Superior temporal gyrus (tissue), 1 donor: ENCODE data around the gene GRIP1.
"Not testable (repeated sequence)": the region's sequence is repeated elsewhere in the genome, so short reads cannot be mapped to it uniquely, and the experiment has no call there.

Source experiments
- DNase-seq: peaks from one replicate; pipeline ENCODE4 v3.0.0-alpha.2; 2016; ENCODE audit errors: extremely low spot score

The GRIP1 gene

GRCh38 chr12:66533767-66534166 is 145.1 kb downstream of the GRIP1 start:
- DNase-seq: no peak

- DNase-seq: no peak
These were observed 147.1 kb downstream of the GRIP1 start for GRCh38 chr12:66531766-66532165.

DNA sequence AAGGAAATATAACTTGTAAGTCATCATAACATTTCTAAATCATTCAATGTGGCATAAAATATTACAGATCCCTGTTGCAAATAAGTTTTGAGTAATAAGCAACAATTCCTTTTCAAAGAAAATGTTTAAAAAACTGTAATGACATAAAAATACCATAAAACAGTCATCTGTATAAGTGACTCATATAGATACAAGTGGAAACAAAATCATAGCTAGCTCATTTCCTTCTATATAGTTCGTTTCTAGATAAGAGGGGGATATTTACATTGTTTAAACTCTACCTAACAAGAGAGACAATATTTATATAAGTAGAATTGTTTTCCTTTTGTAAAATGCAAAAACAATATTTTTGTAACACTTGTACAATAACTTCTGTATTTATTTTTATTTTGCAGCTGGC is 148.9 kb downstream of the GRIP1 start:
- no peak for DNase-seq

- DNase-seq: no peak
These were observed 162.3 kb downstream of the GRIP1 start for GRCh38 chr12:66516561-66516960.

DNA sequence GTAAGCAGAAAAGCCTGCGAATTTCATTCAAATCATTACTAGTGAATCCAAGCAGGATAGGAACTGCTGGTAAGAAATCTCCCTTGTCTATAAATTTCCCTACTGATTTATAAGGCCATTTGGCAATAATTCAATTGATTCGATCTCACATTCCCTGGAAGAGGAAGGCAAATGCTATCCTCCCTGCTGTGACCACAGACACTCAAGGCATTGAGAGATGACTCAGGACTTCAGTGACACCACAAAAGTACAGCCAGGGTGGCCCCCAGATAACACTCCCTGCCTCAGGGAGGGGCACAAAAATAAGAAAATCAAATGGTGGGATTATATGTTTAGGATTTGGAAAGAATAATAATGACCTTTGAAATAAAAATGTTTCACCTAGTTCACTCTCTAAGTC is 162.7 kb downstream of the GRIP1 start:
- DNase-seq: no peak

GRCh38 chr12:66514581-66514980 is 164.3 kb downstream of the GRIP1 start:
- no peak for DNase-seq

DNA sequence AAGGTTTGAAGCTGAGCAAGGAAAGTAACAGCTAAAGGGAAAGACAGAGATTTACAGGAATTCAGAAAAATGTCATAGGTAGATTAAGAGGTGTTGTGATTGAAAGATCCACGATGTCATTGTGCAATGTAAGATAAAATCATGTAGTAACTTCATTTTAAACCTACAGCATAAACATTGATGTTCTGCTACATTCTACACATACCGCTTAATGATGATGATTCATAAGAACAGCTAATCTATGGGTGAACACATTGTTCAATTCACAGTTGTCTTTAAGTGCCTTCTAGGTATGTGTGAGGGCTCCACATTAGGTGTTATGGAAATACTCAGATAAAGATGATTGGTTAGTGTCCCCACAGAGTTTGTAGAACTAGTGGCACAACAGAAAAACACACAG is 170.9 kb downstream of the GRIP1 start:
- no peak for DNase-seq

GRCh38 chr12:66503746-66504145 is 175.1 kb downstream of the GRIP1 start:
- DNase-seq: no peak

DNA sequence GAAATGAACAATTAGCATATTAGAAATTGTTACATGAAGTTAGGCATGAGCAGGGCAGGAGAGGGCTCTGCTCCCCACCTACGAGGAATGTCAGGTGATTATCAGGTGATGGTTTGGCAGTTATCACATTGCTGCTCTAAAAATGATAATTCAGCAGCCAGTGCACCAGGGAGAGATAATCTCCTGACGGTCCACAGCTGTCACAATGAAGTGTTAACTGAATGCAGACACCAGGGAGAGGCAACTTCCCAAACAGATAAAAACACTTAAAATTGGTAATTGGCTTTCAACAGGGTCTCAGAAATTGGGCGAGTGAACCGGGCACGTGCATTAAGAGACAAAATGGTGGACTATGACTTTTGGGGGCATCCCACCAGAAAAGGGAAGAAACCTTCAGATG is 176.0 kb downstream of the GRIP1 start:
- no peak for DNase-seq

DNA sequence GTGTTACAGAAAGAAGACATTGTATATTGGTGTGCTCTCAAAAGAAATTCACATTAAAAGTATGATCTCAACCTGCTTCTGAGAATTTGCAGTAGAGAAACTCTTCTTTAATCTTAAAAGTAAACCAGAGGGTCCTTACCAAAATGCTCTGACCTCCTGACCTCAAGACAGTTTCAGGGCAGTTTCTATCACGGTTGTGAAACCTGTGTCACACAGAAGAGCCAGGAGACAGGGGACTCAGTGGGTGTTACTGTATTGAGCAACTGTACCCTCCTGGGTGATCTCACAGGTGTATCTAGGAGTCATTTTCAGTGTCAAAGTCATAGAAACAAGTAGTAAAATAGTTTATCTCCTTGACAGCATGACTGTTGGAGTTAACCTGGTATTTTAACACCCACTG is 178.0 kb downstream of the GRIP1 start:
- DNase-seq: no peak

DNA sequence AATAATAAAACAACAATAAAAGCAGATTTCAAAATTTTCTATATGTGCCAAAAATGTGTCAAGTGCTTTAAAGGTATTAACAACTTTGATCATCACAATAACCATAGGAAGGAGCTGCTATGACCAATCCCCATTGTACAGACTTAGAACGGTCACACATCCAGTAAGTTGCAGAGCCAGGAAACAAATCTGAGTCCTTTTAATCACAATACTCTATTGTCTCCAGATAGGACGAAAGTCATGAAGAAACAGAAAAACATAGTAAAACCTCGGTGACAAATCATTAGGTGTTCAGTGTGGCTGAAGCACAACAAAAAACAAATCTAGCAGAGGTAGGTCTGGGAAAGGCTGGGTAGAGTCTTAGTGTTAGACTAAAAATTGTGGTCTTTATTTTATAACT is 178.8 kb downstream of the GRIP1 start:
- no peak for DNase-seq

DNA sequence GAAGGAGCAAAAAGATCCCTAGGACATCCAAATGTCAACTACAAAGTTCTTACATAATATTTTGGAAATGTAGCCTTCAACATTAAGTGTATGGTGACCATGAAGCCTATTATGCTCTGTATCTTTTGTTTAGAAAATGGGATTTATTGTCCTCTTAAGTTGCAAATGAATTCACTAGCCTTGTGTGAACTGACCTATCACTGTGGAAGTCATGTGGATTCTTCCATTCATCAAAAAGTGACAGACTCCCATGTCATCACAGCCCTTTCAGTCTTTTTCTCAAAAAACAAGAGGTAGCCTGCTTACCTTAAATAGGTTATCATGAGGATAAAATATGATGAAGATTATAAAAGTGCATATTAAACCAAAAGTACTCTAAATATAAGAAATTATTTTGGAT is 179.9 kb downstream of the GRIP1 start:
- no peak for DNase-seq

- DNase-seq: not testable (repeated sequence)
These were observed 180.8 kb downstream of the GRIP1 start for GRCh38 chr12:66498059-66498458.

DNA sequence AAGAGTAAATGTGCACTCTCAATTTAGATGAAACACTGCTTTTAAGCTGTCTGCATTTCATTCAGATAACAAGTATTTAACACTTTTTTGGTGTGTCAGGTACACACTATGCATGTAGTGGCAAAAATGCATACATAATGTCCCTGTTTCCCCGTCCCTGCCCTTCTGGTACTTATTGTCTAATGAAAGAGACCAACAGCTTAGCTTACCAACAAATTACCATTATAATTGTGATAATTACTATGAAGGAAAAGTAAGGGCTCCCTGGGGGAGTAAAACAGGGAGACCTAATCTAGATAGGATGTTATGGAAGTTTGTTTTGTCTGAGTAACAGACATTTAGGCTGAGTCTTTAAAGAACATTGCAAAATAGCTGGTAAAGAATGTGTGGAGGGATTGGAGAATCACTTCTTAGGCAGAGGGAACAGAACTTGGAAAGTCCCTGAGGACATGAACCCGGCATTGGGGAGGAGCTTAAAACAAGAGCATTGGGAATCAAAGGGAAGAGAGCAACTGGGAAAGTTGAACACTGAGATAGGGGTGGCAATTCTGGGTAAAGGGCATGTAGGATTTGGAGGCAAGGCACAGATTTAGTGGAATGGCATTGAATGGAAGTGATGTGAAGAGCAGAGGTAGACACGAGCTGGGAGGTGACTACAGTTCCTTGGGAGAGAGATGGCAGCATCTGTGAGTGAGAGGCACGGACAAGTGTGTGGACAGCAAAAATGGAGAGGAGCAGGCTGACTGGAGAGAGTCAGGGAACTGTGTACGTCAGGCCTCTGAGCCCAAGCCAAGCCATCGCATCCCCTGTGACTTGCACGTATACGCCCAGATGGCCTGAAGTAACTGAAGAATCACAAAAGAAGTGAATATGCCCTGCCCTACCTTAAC is 181.6 kb downstream of the GRIP1 start:
- DNase-seq: no peak

- DNase-seq: no peak
These were observed 182.3 kb downstream of the GRIP1 start for GRCh38 chr12:66496595-66496994.

DNA sequence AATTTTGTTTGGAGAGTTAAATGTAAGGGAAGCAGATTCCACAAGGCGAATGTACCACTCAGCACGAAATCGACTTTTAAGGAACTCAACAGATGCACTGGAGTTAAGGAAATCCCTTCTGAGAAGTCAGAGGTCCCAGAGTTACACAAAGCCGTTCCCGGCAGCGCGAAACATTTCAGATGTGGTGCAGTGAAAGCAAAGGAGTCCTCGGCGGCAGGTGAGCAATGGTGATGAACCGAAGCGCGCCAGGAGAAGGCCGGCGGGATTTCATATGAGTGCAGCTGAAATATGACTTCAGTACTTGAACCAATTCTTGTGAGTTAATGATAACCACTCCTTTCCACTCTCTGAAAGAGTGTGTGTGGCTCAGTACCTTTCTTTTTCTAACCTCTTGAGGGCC is 183.2 kb downstream of the GRIP1 start:
- DNase-seq: no peak

GRCh38 chr12:66493819-66494218 is 185.1 kb downstream of the GRIP1 start:
- no peak for DNase-seq

- DNase-seq: no peak
These were observed 187.0 kb downstream of the GRIP1 start for GRCh38 chr12:66491853-66492252.

GRCh38 chr12:66482351-66483203 is 196.3 kb downstream of the GRIP1 start:
- no peak for DNase-seq

- DNase-seq: no peak
These were observed 210.9 kb downstream of the GRIP1 start for GRCh38 chr12:66467932-66468331.

GRCh38 chr12:66461331-66461730 is 217.5 kb downstream of the GRIP1 start:
- no peak for DNase-seq

DNA sequence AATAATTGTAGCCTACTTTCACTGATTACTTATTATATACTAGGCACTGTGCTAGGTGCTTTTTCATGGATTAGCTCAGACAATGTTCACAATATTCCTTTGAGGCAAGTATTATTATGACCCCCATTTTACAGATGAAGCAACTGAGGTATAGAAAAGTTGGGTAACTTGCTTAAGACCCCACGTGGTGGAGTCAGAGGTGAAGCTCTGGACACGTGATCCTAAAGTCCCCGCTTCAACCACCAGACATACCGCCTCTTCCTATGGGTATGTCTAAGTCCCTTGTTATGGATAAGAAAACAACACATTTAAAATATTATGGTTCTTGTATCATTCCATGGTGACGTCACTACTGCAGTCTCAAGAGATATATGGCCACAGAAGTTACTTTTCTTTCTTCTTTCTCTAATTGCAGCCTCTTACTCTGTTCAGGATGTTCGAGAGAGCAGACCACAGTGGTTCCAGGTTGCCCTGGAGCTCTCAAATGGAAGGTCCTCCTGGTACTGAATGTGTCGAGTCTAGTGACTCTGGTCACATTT is 218.9 kb downstream of the GRIP1 start:
- no peak for DNase-seq

GRCh38 chr12:66456612-66457011 is 222.3 kb downstream of the GRIP1 start:
- no peak for DNase-seq
